ES-I3 (cell line): ENCODE data around the gene THAP4.

ENCODE experiments used
- H3K36me3 ChIP-seq: 2 replicates; pipeline ENCODE4 v1.6.1; 2013; ENCODE audit warnings: mild to moderate bottlenecking, low read length, control low read depth, moderate library complexity; ENCODE audit not compliant: insufficient read depth
- H3K4me1 ChIP-seq: 2 replicates; pipeline ENCODE4 v1.6.1; 2013; ENCODE audit warnings: mild to moderate bottlenecking, control low read depth, low read length; ENCODE audit not compliant: insufficient read depth
- H3K9ac ChIP-seq: 2 replicates; pipeline ENCODE4 v1.6.1; 2013; ENCODE audit warnings: low read depth, mild to moderate bottlenecking, low read length, moderate library complexity
- H3K9me3 ChIP-seq: 2 replicates; pipeline ENCODE4 v1.6.1; 2013; ENCODE audit warnings: mild to moderate bottlenecking, low read length, moderate library complexity; ENCODE audit not compliant: control insufficient read depth, insufficient read depth

THAP4 gene

GRCh38 chr2:241655516-241656189 is 18.7 kb upstream of the THAP4 start:
- Histone ChIP-seq H3K9me3 (no peaks in the 10 kb centered on the region), H3K4me1 (peaks cover under 1% of the 10 kb centered on the region; the same call in 1 of the 2 replicates), H3K9ac (no peak overlapping the region), H3K36me3 (peaks cover 6% of the 10 kb centered on the region; the same call in 1 of the 2 replicates)

- no peaks in the 10 kb centered on the region for H3K9me3 ChIP-seq
- peaks cover 3% of the 10 kb centered on the region; the same call in 1 of the 2 replicates for H3K36me3 ChIP-seq
- peaks cover 8% of the 10 kb centered on the region; the same call in 1 of the 2 replicates for H3K4me1 ChIP-seq
- no peak overlapping the region for H3K9ac ChIP-seq
These were observed 17.6 kb upstream of the THAP4 start for GRCh38 chr2:241654551-241654950.

- peaks cover 3% of the 10 kb centered on the region; the same call in 1 of the 2 replicates for H3K36me3 ChIP-seq
- no peak overlapping the region for H3K9ac ChIP-seq
- H3K4me1 ChIP-seq = peaks cover 8% of the 10 kb centered on the region; the same call in 1 of the 2 replicates
- no peaks in the 10 kb centered on the region for H3K9me3 ChIP-seq
These were observed 16.3 kb upstream of the THAP4 start for GRCh38 chr2:241653210-241653750.

GRCh38 chr2:241652722-241653121 is 15.8 kb upstream of the THAP4 start:
- H3K36me3 ChIP-seq = peaks cover 3% of the 10 kb centered on the region; the same call in 1 of the 2 replicates
- peaks cover 8% of the 10 kb centered on the region; the same call in 1 of the 2 replicates for H3K4me1 ChIP-seq
- H3K9ac ChIP-seq = no peak overlapping the region
- no peaks in the 10 kb centered on the region for H3K9me3 ChIP-seq

GRCh38 chr2:241652142-241652541 is 15.2 kb upstream of the THAP4 start:
- Histone ChIP-seq H3K4me1 (peaks cover 8% of the 10 kb centered on the region; the same call in 1 of the 2 replicates), H3K9ac (no peak overlapping the region), H3K9me3 (no peaks in the 10 kb centered on the region), H3K36me3 (peaks cover 3% of the 10 kb centered on the region; the same call in 1 of the 2 replicates)

GRCh38 chr2:241649927-241650326 is 13.0 kb upstream of the THAP4 start:
- no peaks in the 10 kb centered on the region; the same call in 1 of the 2 replicates for H3K36me3 ChIP-seq
- H3K4me1 ChIP-seq = peaks cover 8% of the 10 kb centered on the region; the same call in 1 of the 2 replicates
- no peak overlapping the region for H3K9ac ChIP-seq
- H3K9me3 ChIP-seq = no peaks in the 10 kb centered on the region

GRCh38 chr2:241649404-241649803 is 12.4 kb upstream of the THAP4 start:
- no peaks in the 10 kb centered on the region; the same call in 1 of the 2 replicates for H3K36me3 ChIP-seq
- peaks cover 8% of the 10 kb centered on the region; the same call in 1 of the 2 replicates for H3K4me1 ChIP-seq
- no peak overlapping the region for H3K9ac ChIP-seq
- H3K9me3 ChIP-seq = no peaks in the 10 kb centered on the region

GRCh38 chr2:241648453-241648852 is 11.5 kb upstream of the THAP4 start:
- no peak overlapping the region for H3K9ac ChIP-seq

GRCh38 chr2:241645915-241646645 is 9.1 kb upstream of the THAP4 start:
- no peaks in the 10 kb centered on the region for H3K36me3 ChIP-seq

More at GRCh38 chr2:241648453-241648852, 11.5 kb upstream of the THAP4 start:
- Histone ChIP-seq H3K4me1 (peaks cover 8% of the 10 kb centered on the region; the same call in 1 of the 2 replicates), H3K9me3 (no peaks in the 10 kb centered on the region), H3K36me3 (no peaks in the 10 kb centered on the region; the same call in 1 of the 2 replicates)

GRCh38 chr2:241645056-241645914 is 8.3 kb upstream of the THAP4 start:
- Histone ChIP-seq H3K36me3 (no peaks in the 10 kb centered on the region), H3K4me1 (peaks cover 10% of the 10 kb centered on the region), H3K9me3 (no peaks in the 10 kb centered on the region), H3K9ac (no peak overlapping the region)

More at GRCh38 chr2:241645915-241646645, 9.1 kb upstream of the THAP4 start:
- Histone ChIP-seq H3K4me1 (peaks cover 14% of the 10 kb centered on the region), H3K9ac (no peak overlapping the region), H3K9me3 (no peaks in the 10 kb centered on the region)

- no peak overlapping the region for H3K9ac ChIP-seq
- peaks cover 10% of the 10 kb centered on the region; the same call in 1 of the 2 replicates for H3K4me1 ChIP-seq
- no peaks in the 10 kb centered on the region for H3K36me3 ChIP-seq
- 0 out of 2 replicates have a peak, but pooled peaks cover 5% of the 10 kb centered on the region for H3K9me3 ChIP-seq
These were observed 4.7 kb upstream of the THAP4 start for GRCh38 chr2:241641631-241642030.

GRCh38 chr2:241640165-241640795 is 3.3 kb upstream of the THAP4 start:
- Histone ChIP-seq H3K9ac (no peak overlapping the region), H3K36me3 (no peaks in the 10 kb centered on the region), H3K4me1 (peaks cover 10% of the 10 kb centered on the region), H3K9me3 (0 out of 2 replicates have a peak, but pooled peaks cover 5% of the 10 kb centered on the region)

- Histone ChIP-seq H3K4me1 (peaks cover 10% of the 10 kb centered on the region), H3K9ac (no peak overlapping the region), H3K36me3 (no peaks in the 10 kb centered on the region), H3K9me3 (0 out of 2 replicates have a peak, but pooled peaks cover 5% of the 10 kb centered on the region)
These were observed 2.4 kb upstream of the THAP4 start for GRCh38 chr2:241639385-241639784.
